ENCODE data around the gene CRYBG3.

The CRYBG3 gene

DNA sequence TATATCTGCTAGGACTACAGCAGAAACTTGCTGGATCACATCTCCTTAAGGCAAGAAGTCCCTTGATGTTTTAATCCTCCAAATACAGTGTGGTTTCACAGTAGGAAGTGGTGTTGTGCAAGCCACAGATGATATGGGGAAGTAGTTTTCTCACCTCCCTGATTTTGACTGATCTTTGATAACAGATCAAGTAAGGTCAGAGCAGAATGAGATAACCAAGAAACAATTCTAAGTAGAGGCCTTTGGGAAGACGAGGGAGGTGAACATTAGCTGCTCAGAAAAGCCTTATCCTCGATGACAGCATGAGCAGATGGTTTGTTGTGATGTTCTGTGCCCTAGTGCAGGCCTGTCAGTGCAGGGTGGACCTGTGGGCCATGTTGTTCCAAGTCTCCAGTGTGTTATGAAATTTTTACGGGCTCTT, 89.1 kb downstream of the CRYBG3 start:
- FAIRE-seq = no peak
- TF ChIP-seq POU2F2 (IDR thresholded peaks at IDR 0.05; ENCODE audit: low read depth, low read length) (no peak), TAF1 (IDR thresholded peaks at IDR 0.05; ENCODE audit: low read depth, low read length) (no peak), SPI1 (IDR thresholded peaks at IDR 0.05; ENCODE audit: low read depth, low read length) (no peak), PAX5 (IDR thresholded peaks at IDR 0.05; ENCODE audit: insufficient read depth, low read length, severe bottlenecking) (no peak), POLR2A (IDR thresholded peaks at IDR 0.05; ENCODE audit: low read depth, low read length) (no peak), POLR2AphosphoS5 (IDR thresholded peaks at IDR 0.05; ENCODE audit: low read depth, low read length) (no peak)
- no peak for DNase-seq (ENCODE audit: insufficient read length, low spot score)

DNA sequence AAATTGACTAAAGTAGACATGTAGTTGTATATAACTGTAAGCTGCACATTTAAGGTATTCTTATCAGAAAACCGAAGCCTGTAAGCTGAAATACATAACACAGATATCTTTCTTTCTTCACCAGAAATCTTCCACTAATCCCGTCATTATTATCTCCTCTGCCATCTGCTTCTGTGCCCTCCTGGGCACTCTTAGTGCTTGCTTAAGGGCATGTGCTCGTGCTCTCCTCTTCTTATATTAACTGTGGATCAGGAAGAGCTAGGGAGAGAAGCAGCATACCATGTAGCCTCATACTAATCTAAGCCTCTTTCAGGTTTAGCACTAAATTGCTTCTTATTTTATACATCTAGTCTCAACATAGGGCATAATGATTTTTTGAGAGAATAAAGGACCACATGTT, 89.6 kb downstream of the CRYBG3 start:
- FAIRE-seq = no peak
- TF ChIP-seq POLR2A (IDR thresholded peaks at IDR 0.05; ENCODE audit: low read depth, low read length) (no peak), PAX5 (IDR thresholded peaks at IDR 0.05; ENCODE audit: insufficient read depth, low read length, severe bottlenecking) (no peak), POU2F2 (IDR thresholded peaks at IDR 0.05; ENCODE audit: low read depth, low read length) (no peak), TAF1 (IDR thresholded peaks at IDR 0.05; ENCODE audit: low read depth, low read length) (no peak), SPI1 (IDR thresholded peaks at IDR 0.05; ENCODE audit: low read depth, low read length) (no peak), POLR2AphosphoS5 (IDR thresholded peaks at IDR 0.05; ENCODE audit: low read depth, low read length) (no peak)
- no peak for DNase-seq (ENCODE audit: insufficient read length, low spot score)

DNA sequence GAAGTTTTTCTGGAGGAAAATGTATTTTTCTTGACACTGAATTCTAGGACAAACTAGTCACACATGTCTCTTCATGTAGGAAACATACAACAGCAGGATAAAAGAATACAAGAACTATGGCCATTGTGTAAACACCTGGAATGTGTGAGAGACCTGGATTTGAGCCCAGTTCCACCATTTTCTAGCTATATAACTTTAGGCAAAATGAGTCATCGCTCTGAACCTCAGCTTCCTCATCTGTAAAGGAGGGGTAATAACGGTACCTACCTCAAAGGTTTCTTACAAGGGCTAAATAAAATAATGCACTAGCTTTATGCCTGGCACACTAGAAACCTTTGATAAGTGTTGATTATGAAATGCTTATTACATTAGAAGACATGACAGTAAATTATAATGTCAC, 92.6 kb downstream of the CRYBG3 start:
- DNase-seq (ENCODE audit: insufficient read length, low spot score) (no peak), FAIRE-seq (peak; percentile 62)
- TF ChIP-seq TAF1 (IDR thresholded peaks at IDR 0.05; ENCODE audit: low read depth, low read length) = no peak
- TF ChIP-seq PAX5 (IDR thresholded peaks at IDR 0.05; ENCODE audit: insufficient read depth, low read length, severe bottlenecking) = no peak
- no peak for TF ChIP-seq POLR2AphosphoS5 (IDR thresholded peaks at IDR 0.05; ENCODE audit: low read depth, low read length)
- no peak for TF ChIP-seq SPI1 (IDR thresholded peaks at IDR 0.05; ENCODE audit: low read depth, low read length)
- no peak for TF ChIP-seq POU2F2 (IDR thresholded peaks at IDR 0.05; ENCODE audit: low read depth, low read length)
- no peak for TF ChIP-seq POLR2A (IDR thresholded peaks at IDR 0.05; ENCODE audit: low read depth, low read length)

DNA sequence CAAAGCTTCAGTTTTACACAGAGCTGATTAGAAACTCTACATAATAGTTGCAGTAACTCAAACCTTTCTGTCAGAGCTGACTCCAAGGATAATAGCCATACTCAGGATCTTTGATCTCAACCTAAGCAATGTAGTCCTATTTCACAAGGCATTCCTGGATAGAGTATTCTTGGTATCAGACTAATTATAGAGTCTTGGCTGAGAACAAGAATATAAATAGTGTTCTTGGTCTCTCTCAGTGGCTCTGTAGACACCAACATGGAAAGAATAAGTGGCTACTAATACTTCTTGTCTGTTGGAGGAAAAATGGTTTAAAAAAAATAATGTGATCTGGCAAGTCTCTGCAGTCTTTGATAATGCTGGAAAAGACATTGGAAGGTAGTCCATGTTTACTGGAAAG, 94.8 kb downstream of the CRYBG3 start:
- DNase-seq (ENCODE audit: insufficient read length, low spot score) (no peak), FAIRE-seq (no peak)
- TF ChIP-seq SPI1 (IDR thresholded peaks at IDR 0.05; ENCODE audit: low read depth, low read length) (no peak), POLR2A (IDR thresholded peaks at IDR 0.05; ENCODE audit: low read depth, low read length) (no peak), POLR2AphosphoS5 (IDR thresholded peaks at IDR 0.05; ENCODE audit: low read depth, low read length) (no peak), PAX5 (IDR thresholded peaks at IDR 0.05; ENCODE audit: insufficient read depth, low read length, severe bottlenecking) (no peak), TAF1 (IDR thresholded peaks at IDR 0.05; ENCODE audit: low read depth, low read length) (no peak), POU2F2 (IDR thresholded peaks at IDR 0.05; ENCODE audit: low read depth, low read length) (no peak)

DNA sequence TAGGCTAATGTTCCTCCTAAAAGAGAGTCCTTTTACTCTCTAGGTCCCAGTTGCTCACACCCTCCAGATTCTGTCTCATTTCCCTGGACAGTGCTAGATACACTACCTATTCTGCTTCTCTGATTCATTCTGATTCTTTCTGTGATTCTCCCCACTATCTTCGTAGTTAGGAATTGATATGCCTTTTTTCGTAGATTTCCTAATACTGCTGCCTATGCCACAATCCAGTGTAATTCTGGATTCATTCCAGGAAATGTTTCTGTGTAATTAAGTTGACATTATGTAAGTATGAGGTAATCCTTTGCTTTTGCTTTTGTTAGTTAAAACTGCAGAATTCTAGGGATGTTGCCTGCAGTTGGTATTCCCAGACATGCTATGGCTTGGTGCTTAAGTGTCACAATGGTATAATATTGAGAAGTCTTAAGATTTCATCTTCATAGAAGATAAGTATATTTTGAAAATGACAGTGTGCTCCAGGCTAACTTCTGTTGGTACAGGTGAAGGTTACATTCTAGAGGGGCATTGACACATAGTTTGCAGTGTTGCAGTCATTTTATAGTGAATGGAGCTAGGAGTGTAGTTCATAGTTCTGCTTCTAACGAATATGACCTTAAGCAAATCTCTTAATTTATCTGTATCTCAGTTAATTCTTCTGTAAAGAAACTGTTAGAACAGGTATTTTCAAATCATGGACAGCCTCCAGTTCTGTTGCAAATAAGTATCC, 96.2 kb downstream of the CRYBG3 start:
- TF ChIP-seq TAF1 (IDR thresholded peaks at IDR 0.05; ENCODE audit: low read depth, low read length) = no peak
- no peak for TF ChIP-seq POU2F2 (IDR thresholded peaks at IDR 0.05; ENCODE audit: low read depth, low read length)
- no peak for TF ChIP-seq POLR2A (IDR thresholded peaks at IDR 0.05; ENCODE audit: low read depth, low read length)
- TF ChIP-seq SPI1 (IDR thresholded peaks at IDR 0.05; ENCODE audit: low read depth, low read length) = no peak
- TF ChIP-seq POLR2AphosphoS5 (IDR thresholded peaks at IDR 0.05; ENCODE audit: low read depth, low read length) = no peak
- no peak for TF ChIP-seq PAX5 (IDR thresholded peaks at IDR 0.05; ENCODE audit: insufficient read depth, low read length, severe bottlenecking)
- DNase-seq (ENCODE audit: insufficient read length, low spot score) (no peak), FAIRE-seq (no peak)

DNA sequence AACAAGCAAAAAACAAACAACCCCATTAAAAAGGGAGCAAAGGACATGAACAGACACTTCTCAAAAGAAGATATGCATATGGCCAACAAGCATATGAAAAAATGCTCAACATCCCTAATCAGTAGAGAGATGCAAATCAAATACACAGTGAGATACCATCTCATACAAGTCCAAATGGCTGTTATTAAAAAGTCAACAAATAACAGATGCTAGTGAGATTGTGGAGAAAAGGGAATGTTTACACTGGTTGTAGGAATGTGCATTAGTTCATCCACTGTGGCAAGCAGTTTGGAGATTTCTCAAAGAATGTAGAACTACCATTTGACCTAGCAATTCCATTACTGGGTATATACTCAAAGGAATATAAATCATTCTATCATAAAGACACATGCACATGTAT, 105.9 kb downstream of the CRYBG3 start:
- FAIRE-seq = no peak
- TF ChIP-seq SPI1 (IDR thresholded peaks at IDR 0.05; ENCODE audit: low read depth, low read length) (no peak), PAX5 (IDR thresholded peaks at IDR 0.05; ENCODE audit: insufficient read depth, low read length, severe bottlenecking) (no peak), TAF1 (IDR thresholded peaks at IDR 0.05; ENCODE audit: low read depth, low read length) (no peak), POLR2AphosphoS5 (IDR thresholded peaks at IDR 0.05; ENCODE audit: low read depth, low read length) (no peak), POU2F2 (IDR thresholded peaks at IDR 0.05; ENCODE audit: low read depth, low read length) (no peak), POLR2A (IDR thresholded peaks at IDR 0.05; ENCODE audit: low read depth, low read length) (no peak)
- no peak for DNase-seq (ENCODE audit: insufficient read length, low spot score)

DNA sequence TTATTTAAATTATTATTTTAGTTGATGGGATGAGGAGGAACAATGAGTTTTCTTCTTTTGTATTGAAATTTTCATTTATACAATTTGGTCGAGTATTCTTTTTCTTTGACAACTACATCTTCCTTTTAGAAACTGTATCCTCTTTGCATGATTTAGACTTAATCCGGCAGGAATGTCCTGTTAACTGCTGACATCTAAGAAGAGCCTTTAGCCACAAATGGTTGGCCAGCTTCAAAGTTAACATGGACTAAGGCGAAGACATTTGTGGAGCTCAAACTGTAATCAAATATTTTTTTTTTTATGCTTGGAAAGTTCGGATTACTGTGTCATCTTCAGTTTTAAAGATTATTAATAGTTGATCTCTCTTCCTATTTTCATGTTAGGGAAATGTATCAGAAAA, 107.2 kb downstream of the CRYBG3 start:
- FAIRE-seq = no peak
- TF ChIP-seq POLR2AphosphoS5 (IDR thresholded peaks at IDR 0.05; ENCODE audit: low read depth, low read length) = no peak
- no peak for TF ChIP-seq POU2F2 (IDR thresholded peaks at IDR 0.05; ENCODE audit: low read depth, low read length)
- DNase-seq (ENCODE audit: insufficient read length, low spot score) = no peak

DNA sequence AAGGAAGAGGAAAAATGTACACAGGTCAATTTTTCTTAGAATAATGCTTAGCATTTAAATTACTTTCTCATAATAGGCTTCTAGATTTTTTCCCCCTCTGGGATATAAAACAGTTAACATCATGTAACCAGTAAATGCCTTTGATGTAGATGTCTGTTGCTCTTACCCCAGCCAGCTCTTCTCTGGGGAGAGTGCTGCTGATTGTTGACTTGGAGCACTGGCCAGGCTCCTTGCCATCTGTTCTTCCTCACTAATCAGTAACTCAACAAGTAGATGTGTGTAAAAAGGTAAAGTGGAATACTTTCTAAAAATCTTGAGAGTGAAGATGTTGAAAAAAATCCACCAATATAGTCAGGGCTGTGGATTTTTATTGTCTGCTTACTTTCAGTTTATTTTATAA, 108.2 kb downstream of the CRYBG3 start:
- DNase-seq (ENCODE audit: insufficient read length, low spot score) (no peak), FAIRE-seq (no peak)
- TF ChIP-seq POLR2A (IDR thresholded peaks at IDR 0.05; ENCODE audit: low read depth, low read length) (no peak), TAF1 (IDR thresholded peaks at IDR 0.05; ENCODE audit: low read depth, low read length) (no peak), POU2F2 (IDR thresholded peaks at IDR 0.05; ENCODE audit: low read depth, low read length) (no peak), SPI1 (IDR thresholded peaks at IDR 0.05; ENCODE audit: low read depth, low read length) (no peak), POLR2AphosphoS5 (IDR thresholded peaks at IDR 0.05; ENCODE audit: low read depth, low read length) (no peak), PAX5 (IDR thresholded peaks at IDR 0.05; ENCODE audit: insufficient read depth, low read length, severe bottlenecking) (no peak)

DNA sequence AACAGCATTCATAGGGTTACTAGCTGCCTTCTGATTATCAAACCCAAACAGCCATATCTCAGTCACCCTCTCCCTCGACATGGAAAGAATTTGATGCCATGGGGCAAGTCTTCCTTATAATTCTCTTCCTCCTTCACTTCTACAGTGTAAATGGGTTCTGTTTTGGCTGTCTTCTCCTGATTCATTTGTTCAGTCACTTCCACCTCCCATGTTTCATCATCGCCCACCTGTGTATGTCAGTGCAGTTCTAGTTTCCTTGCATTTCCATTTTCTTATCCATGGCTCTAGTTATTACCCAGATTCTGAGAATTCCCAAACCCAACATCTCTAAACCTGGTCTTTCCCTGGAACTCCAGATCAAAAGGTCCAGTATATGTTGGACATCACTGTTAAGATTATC, 109.4 kb downstream of the CRYBG3 start:
- no peak for TF ChIP-seq POU2F2 (IDR thresholded peaks at IDR 0.05; ENCODE audit: low read depth, low read length)
- TF ChIP-seq POLR2A (IDR thresholded peaks at IDR 0.05; ENCODE audit: low read depth, low read length) = no peak
- TF ChIP-seq PAX5 (IDR thresholded peaks at IDR 0.05; ENCODE audit: insufficient read depth, low read length, severe bottlenecking) = no peak
- TF ChIP-seq TAF1 (IDR thresholded peaks at IDR 0.05; ENCODE audit: low read depth, low read length) = no peak
- TF ChIP-seq SPI1 (IDR thresholded peaks at IDR 0.05; ENCODE audit: low read depth, low read length) = no peak
- TF ChIP-seq POLR2AphosphoS5 (IDR thresholded peaks at IDR 0.05; ENCODE audit: low read depth, low read length) = no peak
- FAIRE-seq (no peak), DNase-seq (ENCODE audit: insufficient read length, low spot score) (no peak)

DNA sequence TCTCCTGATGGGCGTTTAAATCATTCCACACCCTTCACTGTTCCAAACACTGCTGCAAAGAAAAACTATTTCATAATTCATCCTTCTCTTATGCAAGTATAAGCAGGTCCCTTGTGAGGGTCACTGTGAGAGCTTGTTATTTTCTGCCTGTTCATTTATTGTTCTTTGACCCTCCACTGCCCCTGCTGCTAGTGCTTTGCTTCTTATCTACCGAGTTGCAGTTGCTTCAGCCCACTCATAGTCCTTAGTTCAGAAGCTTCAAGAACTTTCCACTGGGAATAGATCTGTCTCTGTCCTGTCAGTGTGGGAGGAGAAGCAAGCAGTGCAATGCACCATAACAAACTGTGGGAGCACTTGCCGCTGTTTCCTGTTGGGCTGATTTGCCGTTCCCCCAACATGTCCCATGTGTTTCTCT, 110.6 kb downstream of the CRYBG3 start:
- TF ChIP-seq POU2F2 (IDR thresholded peaks at IDR 0.05; ENCODE audit: low read depth, low read length) = no peak
- TF ChIP-seq POLR2A (IDR thresholded peaks at IDR 0.05; ENCODE audit: low read depth, low read length) = no peak
- TF ChIP-seq SPI1 (IDR thresholded peaks at IDR 0.05; ENCODE audit: low read depth, low read length) = no peak
- no peak for TF ChIP-seq PAX5 (IDR thresholded peaks at IDR 0.05; ENCODE audit: insufficient read depth, low read length, severe bottlenecking)
- no peak for TF ChIP-seq TAF1 (IDR thresholded peaks at IDR 0.05; ENCODE audit: low read depth, low read length)
- no peak for TF ChIP-seq POLR2AphosphoS5 (IDR thresholded peaks at IDR 0.05; ENCODE audit: low read depth, low read length)
- no peak for DNase-seq (ENCODE audit: insufficient read length, low spot score)
- no peak for FAIRE-seq

All from GM12891 (cell line).